Activated CD8-positive, alpha-beta memory T cell treated with anti-CD3 and anti-CD28 coated beads for 24 hours (primary cell): ENCODE data around the gene NOXO1.
"Not testable (repeated sequence)": the region's sequence is repeated elsewhere in the genome, so short reads cannot be mapped to it uniquely, and the experiment has no call there.

Source experiments
- DNase-seq: peaks from one replicate; pipeline ENCODE4 v3.0.0-alpha.2; 2020

NOXO1 gene

GRCh38 chr16:1960665-1961630 is 20.3 kb downstream of the NOXO1 start:
- DNase-seq: peak; percentile 87

- peak; percentile 97 for DNase-seq
These were observed 21.8 kb downstream of the NOXO1 start, which contains the start of gene NDUFB10 for GRCh38 chr16:1959269-1960039. NDUFB10 (plus strand) TSS chr16:1959538; CDS start chr16:1959625, 87 bp downstream.

- DNase-seq: no peak
These were observed 22.5 kb downstream of the NOXO1 start for GRCh38 chr16:1958715-1959268.

GRCh38 chr16:1958143-1958491 is 23.2 kb downstream of the NOXO1 start:
- DNase-seq: not testable (repeated sequence)

- not testable (repeated sequence) for DNase-seq
These were observed 23.7 kb downstream of the NOXO1 start for GRCh38 chr16:1957434-1958142.

GRCh38 chr16:1953734-1954133 is 27.5 kb downstream of the NOXO1 start:
- DNase-seq: no peak

- DNase-seq: no peak
These were observed 30.7 kb downstream of the NOXO1 start for GRCh38 chr16:1950559-1950958.

GRCh38 chr16:1950047-1950446 is 31.2 kb downstream of the NOXO1 start:
- no peak for DNase-seq

GRCh38 chr16:1949507-1949906 is 31.8 kb downstream of the NOXO1 start:
- no peak for DNase-seq

GRCh38 chr16:1947369-1947670 is 33.9 kb downstream of the NOXO1 start:
- DNase-seq: no peak

GRCh38 chr16:1946495-1947368 is 34.5 kb downstream of the NOXO1 start:
- no peak for DNase-seq

- no peak for DNase-seq
These were observed 35.5 kb downstream of the NOXO1 start for GRCh38 chr16:1945559-1946391.

GRCh38 chr16:1944612-1945199 is 36.6 kb downstream of the NOXO1 start:
- no peak for DNase-seq

GRCh38 chr16:1942810-1943726 is 38.2 kb downstream of the NOXO1 start, which contains the start of gene MSRB1:
MSRB1 (minus strand) TSS chr16:1943199; CDS start chr16:1943156, 43 bp downstream.
- peak; percentile 99 for DNase-seq

- DNase-seq: no peak
These were observed 39.0 kb downstream of the NOXO1 start for GRCh38 chr16:1942047-1942809.

GRCh38 chr16:1941162-1942046 is 39.9 kb downstream of the NOXO1 start:
- no peak for DNase-seq
